Uterus (tissue), 2 donors: ENCODE data around the gene UBTFL1.
"Not testable (repeated sequence)": the region's sequence is repeated elsewhere in the genome, so short reads cannot be mapped to it uniquely, and the experiment has no call there.

Experiments used
- POLR2A ChIP-seq, 2 donors: fragments of 450-650 bp; IDR thresholded peaks; one replicate each; pipeline ENCODE4 v1.6.1; 2016; ENCODE audit warnings: antibody characterized with exemption in 2 of 2, mild to moderate bottlenecking in 1 of 2, moderate library complexity in 1 of 2
- TF ChIP-seq, protein P1 (sequence below), 4 experiments: fragments of 200-600 bp in 2 of 4; fragments of 450-650 bp in 2 of 4; sonication (generic) in 2 of 4; IDR thresholded peaks; one replicate each; pipeline ENCODE4 v1.5.1; 2016 to 2019; ENCODE audit warnings: antibody characterized with exemption in 4 of 4, mild to moderate bottlenecking in 2 of 4, moderate library complexity in 1 of 4

GRCh38 chr11:90085650-90086049 lies at the start of gene UBTFL1:
- TF ChIP-seq, protein P1, sequence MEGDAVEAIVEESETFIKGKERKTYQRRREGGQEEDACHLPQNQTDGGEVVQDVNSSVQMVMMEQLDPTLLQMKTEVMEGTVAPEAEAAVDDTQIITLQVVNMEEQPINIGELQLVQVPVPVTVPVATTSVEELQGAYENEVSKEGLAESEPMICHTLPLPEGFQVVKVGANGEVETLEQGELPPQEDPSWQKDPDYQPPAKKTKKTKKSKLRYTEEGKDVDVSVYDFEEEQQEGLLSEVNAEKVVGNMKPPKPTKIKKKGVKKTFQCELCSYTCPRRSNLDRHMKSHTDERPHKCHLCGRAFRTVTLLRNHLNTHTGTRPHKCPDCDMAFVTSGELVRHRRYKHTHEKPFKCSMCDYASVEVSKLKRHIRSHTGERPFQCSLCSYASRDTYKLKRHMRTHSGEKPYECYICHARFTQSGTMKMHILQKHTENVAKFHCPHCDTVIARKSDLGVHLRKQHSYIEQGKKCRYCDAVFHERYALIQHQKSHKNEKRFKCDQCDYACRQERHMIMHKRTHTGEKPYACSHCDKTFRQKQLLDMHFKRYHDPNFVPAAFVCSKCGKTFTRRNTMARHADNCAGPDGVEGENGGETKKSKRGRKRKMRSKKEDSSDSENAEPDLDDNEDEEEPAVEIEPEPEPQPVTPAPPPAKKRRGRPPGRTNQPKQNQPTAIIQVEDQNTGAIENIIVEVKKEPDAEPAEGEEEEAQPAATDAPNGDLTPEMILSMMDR (IDR thresholded peaks at IDR 0.05) = not testable (repeated sequence)
- not testable (repeated sequence) for TF ChIP-seq POLR2A (IDR thresholded peaks at IDR 0.05)
